ENCODE data around the gene PTPA. TPM values are rescaled to one million over a fixed set of nuclear protein-coding genes. Genes with fewer than 3 reads are reported as not detected.

Gene PTPA
- total and polyA plus RNA-seq, 9 of the 15 experiments (the other 6 are each of a cell fraction or from before 2014, with no cell fraction given) = 1.7 to 121 (median 72.6) TPM

DNA sequence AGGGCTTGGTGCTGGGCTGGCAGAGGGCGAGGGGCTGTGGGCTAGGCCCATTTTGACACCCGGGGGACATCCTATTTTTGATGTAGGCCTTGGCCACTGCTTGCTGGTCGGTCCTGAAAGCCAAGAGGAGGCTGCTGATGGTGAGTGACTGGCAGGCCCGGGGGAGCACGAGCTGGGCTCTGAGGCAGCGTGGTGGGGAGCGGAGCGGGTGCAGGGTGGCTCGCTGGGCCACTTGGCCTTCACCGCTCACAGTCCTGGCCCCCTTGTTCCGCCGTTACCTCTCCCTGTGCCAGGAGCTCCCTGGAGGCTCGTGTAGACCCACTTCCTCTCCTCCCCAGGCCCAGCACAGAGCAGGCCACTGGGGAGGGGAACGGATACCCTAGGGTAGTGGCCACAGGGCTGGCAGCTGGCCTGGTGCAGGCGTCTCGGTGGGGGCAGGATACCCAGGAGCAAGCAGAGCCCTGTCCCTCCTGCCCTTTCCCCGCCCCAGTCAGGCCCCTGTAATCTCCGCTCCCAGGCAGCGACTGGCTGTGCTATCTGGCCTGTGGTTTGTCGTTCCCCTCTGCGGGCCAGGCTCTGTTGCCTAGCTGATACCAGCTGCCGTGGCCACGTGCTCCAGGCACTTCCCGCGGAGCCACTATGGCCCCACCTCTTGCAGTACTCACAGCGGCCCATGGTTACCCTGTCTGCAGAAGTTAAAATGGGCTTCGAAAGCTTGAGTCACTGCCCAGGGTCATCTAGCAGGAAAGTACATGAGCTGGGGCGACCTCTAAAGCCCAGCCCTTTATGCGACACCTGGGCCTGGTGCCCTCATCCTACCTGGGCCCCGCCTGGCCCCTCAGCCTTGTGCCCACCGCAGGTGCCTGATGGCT is 42.0 kb upstream of the PTPA start (continued):
- TF ChIP-seq, protein P1, sequence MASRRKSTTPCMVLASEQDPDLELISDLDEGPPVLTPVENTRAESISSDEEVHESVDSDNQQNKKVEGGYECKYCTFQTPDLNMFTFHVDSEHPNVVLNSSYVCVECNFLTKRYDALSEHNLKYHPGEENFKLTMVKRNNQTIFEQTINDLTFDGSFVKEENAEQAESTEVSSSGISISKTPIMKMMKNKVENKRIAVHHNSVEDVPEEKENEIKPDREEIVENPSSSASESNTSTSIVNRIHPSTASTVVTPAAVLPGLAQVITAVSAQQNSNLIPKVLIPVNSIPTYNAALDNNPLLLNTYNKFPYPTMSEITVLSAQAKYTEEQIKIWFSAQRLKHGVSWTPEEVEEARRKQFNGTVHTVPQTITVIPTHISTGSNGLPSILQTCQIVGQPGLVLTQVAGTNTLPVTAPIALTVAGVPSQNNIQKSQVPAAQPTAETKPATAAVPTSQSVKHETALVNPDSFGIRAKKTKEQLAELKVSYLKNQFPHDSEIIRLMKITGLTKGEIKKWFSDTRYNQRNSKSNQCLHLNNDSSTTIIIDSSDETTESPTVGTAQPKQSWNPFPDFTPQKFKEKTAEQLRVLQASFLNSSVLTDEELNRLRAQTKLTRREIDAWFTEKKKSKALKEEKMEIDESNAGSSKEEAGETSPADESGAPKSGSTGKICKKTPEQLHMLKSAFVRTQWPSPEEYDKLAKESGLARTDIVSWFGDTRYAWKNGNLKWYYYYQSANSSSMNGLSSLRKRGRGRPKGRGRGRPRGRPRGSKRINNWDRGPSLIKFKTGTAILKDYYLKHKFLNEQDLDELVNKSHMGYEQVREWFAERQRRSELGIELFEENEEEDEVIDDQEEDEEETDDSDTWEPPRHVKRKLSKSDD (conservative IDR thresholded peaks at IDR 0.05; ENCODE audit: low read length) = no peak
- no peak for TF ChIP-seq TAF7 (tag; IDR thresholded peaks at IDR 0.05)
- 0 out of 4 replicates have a peak, but pooled peaks of 1 of the 2 experiments have one; percentile 42 for TF ChIP-seq ETV6 (IDR thresholded peaks at IDR 0.05; ENCODE audit: borderline replicate concordance in 1 of 2, low read depth in 2 of 2, low read length in 1 of 2)
- no peak for TF ChIP-seq ETV6 (CRISPR knock-in tag; IDR thresholded peaks at IDR 0.05; ENCODE audit: borderline replicate concordance)
- TF ChIP-seq, protein P2, sequence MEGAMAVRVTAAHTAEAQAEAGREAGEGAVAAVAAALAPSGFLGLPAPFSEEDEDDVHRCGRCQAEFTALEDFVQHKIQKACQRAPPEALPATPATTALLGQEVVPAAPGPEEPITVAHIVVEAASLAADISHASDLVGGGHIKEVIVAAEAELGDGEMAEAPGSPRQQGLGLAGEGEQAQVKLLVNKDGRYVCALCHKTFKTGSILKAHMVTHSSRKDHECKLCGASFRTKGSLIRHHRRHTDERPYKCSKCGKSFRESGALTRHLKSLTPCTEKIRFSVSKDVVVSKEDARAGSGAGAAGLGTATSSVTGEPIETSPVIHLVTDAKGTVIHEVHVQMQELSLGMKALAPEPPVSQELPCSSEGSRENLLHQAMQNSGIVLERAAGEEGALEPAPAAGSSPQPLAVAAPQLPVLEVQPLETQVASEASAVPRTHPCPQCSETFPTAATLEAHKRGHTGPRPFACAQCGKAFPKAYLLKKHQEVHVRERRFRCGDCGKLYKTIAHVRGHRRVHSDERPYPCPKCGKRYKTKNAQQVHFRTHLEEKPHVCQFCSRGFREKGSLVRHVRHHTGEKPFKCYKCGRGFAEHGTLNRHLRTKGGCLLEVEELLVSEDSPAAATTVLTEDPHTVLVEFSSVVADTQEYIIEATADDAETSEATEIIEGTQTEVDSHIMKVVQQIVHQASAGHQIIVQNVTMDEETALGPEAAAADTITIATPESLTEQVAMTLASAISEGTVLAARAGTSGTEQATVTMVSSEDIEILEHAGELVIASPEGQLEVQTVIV (CRISPR knock-in tag; IDR thresholded peaks at IDR 0.05; ENCODE audit: borderline replicate concordance) = no peak
- no peak for TF ChIP-seq SREBF2 (CRISPR knock-in tag; IDR thresholded peaks at IDR 0.05)
- TF ChIP-seq ZNF23 (CRISPR knock-in tag; IDR thresholded peaks at IDR 0.05) = peak; percentile 75; the same call in 1 of the 2 replicates
- TF ChIP-seq, protein P3, sequence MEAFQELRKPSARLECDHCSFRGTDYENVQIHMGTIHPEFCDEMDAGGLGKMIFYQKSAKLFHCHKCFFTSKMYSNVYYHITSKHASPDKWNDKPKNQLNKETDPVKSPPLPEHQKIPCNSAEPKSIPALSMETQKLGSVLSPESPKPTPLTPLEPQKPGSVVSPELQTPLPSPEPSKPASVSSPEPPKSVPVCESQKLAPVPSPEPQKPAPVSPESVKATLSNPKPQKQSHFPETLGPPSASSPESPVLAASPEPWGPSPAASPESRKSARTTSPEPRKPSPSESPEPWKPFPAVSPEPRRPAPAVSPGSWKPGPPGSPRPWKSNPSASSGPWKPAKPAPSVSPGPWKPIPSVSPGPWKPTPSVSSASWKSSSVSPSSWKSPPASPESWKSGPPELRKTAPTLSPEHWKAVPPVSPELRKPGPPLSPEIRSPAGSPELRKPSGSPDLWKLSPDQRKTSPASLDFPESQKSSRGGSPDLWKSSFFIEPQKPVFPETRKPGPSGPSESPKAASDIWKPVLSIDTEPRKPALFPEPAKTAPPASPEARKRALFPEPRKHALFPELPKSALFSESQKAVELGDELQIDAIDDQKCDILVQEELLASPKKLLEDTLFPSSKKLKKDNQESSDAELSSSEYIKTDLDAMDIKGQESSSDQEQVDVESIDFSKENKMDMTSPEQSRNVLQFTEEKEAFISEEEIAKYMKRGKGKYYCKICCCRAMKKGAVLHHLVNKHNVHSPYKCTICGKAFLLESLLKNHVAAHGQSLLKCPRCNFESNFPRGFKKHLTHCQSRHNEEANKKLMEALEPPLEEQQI (IDR thresholded peaks at IDR 0.05) = peak; percentile 89; the same call in 1 of the 2 replicates
- TF ChIP-seq ZKSCAN8 (CRISPR knock-in tag; IDR thresholded peaks at IDR 0.05) = peak; percentile 83; the same call in 1 of the 2 replicates
- TF ChIP-seq, protein P4, sequence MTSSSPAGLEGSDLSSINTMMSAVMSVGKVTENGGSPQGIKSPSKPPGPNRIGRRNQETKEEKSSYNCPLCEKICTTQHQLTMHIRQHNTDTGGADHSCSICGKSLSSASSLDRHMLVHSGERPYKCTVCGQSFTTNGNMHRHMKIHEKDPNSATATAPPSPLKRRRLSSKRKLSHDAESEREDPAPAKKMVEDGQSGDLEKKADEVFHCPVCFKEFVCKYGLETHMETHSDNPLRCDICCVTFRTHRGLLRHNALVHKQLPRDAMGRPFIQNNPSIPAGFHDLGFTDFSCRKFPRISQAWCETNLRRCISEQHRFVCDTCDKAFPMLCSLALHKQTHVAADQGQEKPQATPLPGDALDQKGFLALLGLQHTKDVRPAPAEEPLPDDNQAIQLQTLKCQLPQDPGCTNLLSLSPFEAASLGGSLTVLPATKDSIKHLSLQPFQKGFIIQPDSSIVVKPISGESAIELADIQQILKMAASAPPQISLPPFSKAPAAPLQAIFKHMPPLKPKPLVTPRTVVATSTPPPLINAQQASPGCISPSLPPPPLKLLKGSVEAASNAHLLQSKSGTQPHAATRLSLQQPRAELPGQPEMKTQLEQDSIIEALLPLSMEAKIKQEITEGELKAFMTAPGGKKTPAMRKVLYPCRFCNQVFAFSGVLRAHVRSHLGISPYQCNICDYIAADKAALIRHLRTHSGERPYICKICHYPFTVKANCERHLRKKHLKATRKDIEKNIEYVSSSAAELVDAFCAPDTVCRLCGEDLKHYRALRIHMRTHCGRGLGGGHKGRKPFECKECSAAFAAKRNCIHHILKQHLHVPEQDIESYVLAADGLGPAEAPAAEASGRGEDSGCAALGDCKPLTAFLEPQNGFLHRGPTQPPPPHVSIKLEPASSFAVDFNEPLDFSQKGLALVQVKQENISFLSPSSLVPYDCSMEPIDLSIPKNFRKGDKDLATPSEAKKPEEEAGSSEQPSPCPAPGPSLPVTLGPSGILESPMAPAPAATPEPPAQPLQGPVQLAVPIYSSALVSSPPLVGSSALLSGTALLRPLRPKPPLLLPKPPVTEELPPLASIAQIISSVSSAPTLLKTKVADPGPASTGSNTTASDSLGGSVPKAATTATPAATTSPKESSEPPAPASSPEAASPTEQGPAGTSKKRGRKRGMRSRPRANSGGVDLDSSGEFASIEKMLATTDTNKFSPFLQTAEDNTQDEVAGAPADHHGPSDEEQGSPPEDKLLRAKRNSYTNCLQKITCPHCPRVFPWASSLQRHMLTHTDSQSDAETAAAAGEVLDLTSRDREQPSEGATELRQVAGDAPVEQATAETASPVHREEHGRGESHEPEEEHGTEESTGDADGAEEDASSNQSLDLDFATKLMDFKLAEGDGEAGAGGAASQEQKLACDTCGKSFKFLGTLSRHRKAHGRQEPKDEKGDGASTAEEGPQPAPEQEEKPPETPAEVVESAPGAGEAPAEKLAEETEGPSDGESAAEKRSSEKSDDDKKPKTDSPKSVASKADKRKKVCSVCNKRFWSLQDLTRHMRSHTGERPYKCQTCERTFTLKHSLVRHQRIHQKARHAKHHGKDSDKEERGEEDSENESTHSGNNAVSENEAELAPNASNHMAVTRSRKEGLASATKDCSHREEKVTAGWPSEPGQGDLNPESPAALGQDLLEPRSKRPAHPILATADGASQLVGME (CRISPR knock-in tag; IDR thresholded peaks at IDR 0.05) = peak; percentile 60; the same call in 1 of the 2 replicates
